Endothelial cell of umbilical vein (primary cell): ENCODE data around the gene PCDH9. TPM values are rescaled to one million over a fixed set of nuclear protein-coding genes. Genes with fewer than 3 reads are reported as not detected.

ENCODE experiments used
- BruUV-seq: library from RNA; stranded (reverse); fragments of 400-500 nt; replicated peaks from 2 replicates; lab custom pipeline; 2021; lab: Mats Ljungman, UMichigan
- CTCF ChIA-PET: fragments of 300-600, 350-600 bp; sonication (Branson Sonifier 250); formaldehyde crosslinking; loops from one replicate; lab custom pipeline; 2021; ENCODE audit warnings: antibody characterized with exemption, inconsistent platforms; lab: Charles Lee
- POLR2A ChIA-PET: fragments of 300-600, 350-600 bp; sonication (Branson Sonifier 250); formaldehyde crosslinking; loops from one replicate; lab custom pipeline; 2021; ENCODE audit warnings: antibody characterized with exemption, inconsistent platforms; lab: Charles Lee
- DNase-seq: peaks from one replicate; pipeline ENCODE4 v3.0.0-alpha.2; 2011; ENCODE audit warnings: low read depth, low spot score
- FAIRE-seq: peaks from 2 replicates; lab custom pipeline; 2011; peaks lifted over from hg19 to GRCh38; lab: Jason Lieb, UNC
- H2AFZ ChIP-seq: 2 replicates; pipeline ENCODE4 v1.6.0; 2012; ENCODE audit warnings: low read depth, low read length, control low read depth, inconsistent platforms
- H3K27ac ChIP-seq: 2 replicates; pipeline ENCODE4 v1.5.1; 2011; ENCODE audit warnings: low read depth, mild to moderate bottlenecking, control low read depth, low read length, moderate library complexity; ENCODE audit not compliant: insufficient read depth
- H3K27me3 ChIP-seq, 2 experiments: 2 replicates each; pipeline versions ENCODE4 v1.6.0 to v1.6.1; 2011; ENCODE audit warnings: low read length in 2 of 2, mixed read lengths in 1 of 2; ENCODE audit not compliant: control insufficient read depth in 2 of 2, insufficient read depth in 2 of 2
- H3K36me3 ChIP-seq, 2 experiments: 2 replicates in 1 of 2; 3 replicates in 1 of 2; pipeline ENCODE4 v1.5.1; 2011; ENCODE audit warnings: low read length in 2 of 2, mild to moderate bottlenecking in 1 of 2, moderate library complexity in 1 of 2; ENCODE audit not compliant: control insufficient read depth in 2 of 2, insufficient read depth in 2 of 2; ENCODE audit errors: extremely low read depth in 1 of 2
- H3K4me1 ChIP-seq: 3 replicates; pipeline ENCODE4 v1.5.1; 2011; ENCODE audit warnings: mild to moderate bottlenecking, low read length; ENCODE audit not compliant: control insufficient read depth, insufficient read depth; ENCODE audit errors: extremely low read depth
- H3K4me2 ChIP-seq: 2 replicates; pipeline ENCODE4 v1.6.1; 2011; ENCODE audit warnings: low read length, control low read depth, mixed read lengths; ENCODE audit not compliant: insufficient read depth
- H3K4me3 ChIP-seq, 3 experiments: fragments of 200-600 bp in 1 of 3; sonication (generic), shearing (Covaris generic) in 1 of 3; replicated peaks in 1 of 3; 2 replicates each; pipeline ENCODE4 v1.5.1; 2011 to 2016; ENCODE audit warnings: control low read depth in 3 of 3, low read length in 3 of 3, mild to moderate bottlenecking in 2 of 3, inconsistent platforms in 1 of 3, low read depth in 1 of 3, moderate library complexity in 1 of 3; ENCODE audit not compliant: insufficient read depth in 1 of 3
- H3K79me2 ChIP-seq: 2 replicates; pipeline ENCODE4 v1.6.0; 2012; ENCODE audit warnings: low read length, inconsistent platforms; ENCODE audit not compliant: control insufficient read depth, insufficient read depth
- H3K9ac ChIP-seq: replicated peaks from 2 replicates; pipeline ENCODE3; 2011; ENCODE audit warnings: low read length, control low read depth; ENCODE audit not compliant: insufficient read depth; ENCODE audit errors: extremely low read depth
- H3K9me1 ChIP-seq: replicated peaks from 3 replicates; pipeline ENCODE4 v1.6.0; 2011; ENCODE audit warnings: mild to moderate bottlenecking, low read length; ENCODE audit not compliant: control insufficient read depth, insufficient read depth; ENCODE audit errors: extremely low read depth
- H3K9me3 ChIP-seq: replicated peaks from 2 replicates; pipeline ENCODE4 v1.5.1; 2012; ENCODE audit warnings: low read length, inconsistent platforms; ENCODE audit not compliant: control insufficient read depth, insufficient read depth
- H4K20me1 ChIP-seq: replicated peaks from 2 replicates; pipeline ENCODE3; 2011; ENCODE audit warnings: mild to moderate bottlenecking, low read length; ENCODE audit not compliant: control insufficient read depth, insufficient read depth; ENCODE audit errors: extremely low read depth
- CTCF ChIP-seq, 2 donors: IDR thresholded peaks; 1 replicate in 1 of 2; 2 replicates in 1 of 2; pipeline ENCODE4 v1.5.1; 2011; ENCODE audit warnings: low read length in 2 of 2, mild to moderate bottlenecking in 2 of 2, moderate library complexity in 2 of 2, control low read depth in 1 of 2, inconsistent platforms in 1 of 2, low read depth in 1 of 2; ENCODE audit not compliant: insufficient read depth in 1 of 2; ENCODE audit errors: extremely low read depth in 1 of 2
- EZH2 ChIP-seq: IDR thresholded peaks from 2 replicates; pipeline ENCODE4 v1.6.1; 2012; ENCODE audit warnings: borderline replicate concordance, low read depth, mild to moderate bottlenecking, moderate library complexity, low read length, inconsistent platforms; ENCODE audit not compliant: severe bottlenecking
- FOS ChIP-seq: IDR thresholded peaks from 2 replicates; pipeline ENCODE4 v1.6.1; 2011; ENCODE audit warnings: mild to moderate bottlenecking, low read length, moderate library complexity, borderline replicate concordance; ENCODE audit not compliant: insufficient read depth
- GATA2 ChIP-seq: IDR thresholded peaks from 2 replicates; pipeline ENCODE4 v1.7.0; 2011; ENCODE audit warnings: low read depth, mild to moderate bottlenecking, moderate library complexity, mixed read lengths, low read length; ENCODE audit not compliant: insufficient read length, insufficient read depth
- JUN ChIP-seq: IDR thresholded peaks from 2 replicates; pipeline ENCODE4 v1.6.1; 2011; ENCODE audit warnings: borderline replicate concordance, low read depth; ENCODE audit not compliant: insufficient read length, insufficient read depth
- MAX ChIP-seq: IDR thresholded peaks from 2 replicates; pipeline ENCODE4 v1.6.1; 2011; ENCODE audit not compliant: insufficient read depth, insufficient read length
- MYC ChIP-seq: IDR thresholded peaks from one replicate; pipeline ENCODE4 v1.6.1; 2011; ENCODE audit warnings: mild to moderate bottlenecking, low read depth, low read length
- POLR2A ChIP-seq: IDR thresholded peaks from 2 replicates; pipeline ENCODE4 v1.6.1; 2012; ENCODE audit warnings: low read depth, mild to moderate bottlenecking, control low read depth, low read length
- POLR2AphosphoS5 ChIP-seq: IDR thresholded peaks from 2 replicates; pipeline ENCODE4 v1.6.1; 2012; ENCODE audit warnings: low read depth, mild to moderate bottlenecking, control low read depth, low read length, moderate library complexity; ENCODE audit not compliant: insufficient read depth
- dilution Hi-C: fragments of 300-500 bp; cut with MboI; formaldehyde crosslinking; loops from one replicate; pipeline ENCODE4 v1.15.0; 2019; ENCODE audit warnings: low sequenced_read_pairs; ENCODE audit not compliant: extremely low pct_ligation_motif_present
- intact Hi-C: fragments of 100-400 bp; cut with micrococcal nuclease; formaldehyde crosslinking; loops from one replicate; pipeline ENCODE4 v1.10.0; 2022
- polyA plus RNA-seq, 4 experiments: library from polyadenylated mRNA; depleted of rRNA in 3 of 4; stranded (reverse) in 3 of 4; unstranded in 1 of 4; fragments of >200 nt; gene quantifications; 2 replicates each; pipeline versions ENCODE4 v1.2.1 to v1.2.3, GENCODE V29; 2011 to 2012; ENCODE audit warnings: missing spikeins in 1 of 4
- total RNA-seq: library from RNA; stranded (reverse); gene quantifications from 2 replicates; pipeline ENCODE4 v1.2.3, GENCODE V29; 2021

PCDH9 gene
- total and polyA plus RNA-seq, 2 donors (not counting 3 experiments of a cell fraction or from before 2014, with no cell fraction given), result 1.1 to 5.2 TPM

- ChIA-PET CTCF (interaction anchor here (1.0 to 3.5 kb wide), 10 partner anchors 15 to 1601 kb away, joined by 3 to 29 read pairs (median 5); no protein-coding TSS in a partner anchor), POLR2A (no interaction called here)
- Histone ChIP-seq H2AFZ (no peak overlapping the region), H3K4me3 (no peak overlapping the region), H3K27ac (no peak overlapping the region), H3K27me3 (no peaks in the 10 kb centered on the region), H3K9me3 (no peaks in the 10 kb centered on the region), H3K9me1 (no peaks in the 10 kb centered on the region), H3K79me2 (no peaks in the 10 kb centered on the region), H3K9ac (no peak overlapping the region), H3K4me2 (no peak overlapping the region), H4K20me1 (no peaks in the 10 kb centered on the region), H3K4me1 (no peaks in the 10 kb centered on the region), H3K36me3 (no peaks in the 10 kb centered on the region)
- no TSS peak for BruUV-seq
- intact Hi-C loops (no loop called here), dilution Hi-C loops (no loop called here)
- DNase-seq (no peak), FAIRE-seq (no peak)
- TF ChIP-seq POLR2AphosphoS5 (no peak), FOS (no peak), MYC (no peak), EZH2 (no peak), MAX (no peak), JUN (no peak), GATA2 (no peak), CTCF (IDR thresholded peaks at IDR 0.05; ENCODE audit: extremely low read depth in 1 of 2, insufficient read depth in 1 of 2, low read depth in 1 of 2, low read length in 2 of 2) (no peak), POLR2A (no peak)
Observed at GRCh38 chr13:67238861-67239260, 8.7 kb upstream of the PCDH9 start.
